ENCODE results near the gene PLPP7.
A peak's percentile ranks its signal among the peaks of the same experiment; 100 is the strongest.
"Not testable (repeated sequence)": the region's sequence is repeated elsewhere in the genome, so short reads cannot be mapped to it uniquely, and the experiment has no call there.

The PLPP7 gene

GRCh38 chr9:131331996-131332395, 42.5 kb downstream of the PLPP7 start:
- CTCF ChIA-PET, result interaction anchor here (7.7 kb wide), 1 partner anchor 153 kb away, joined by 161 read pairs; no protein-coding TSS in a partner anchor
- not testable (repeated sequence) for H3K36me3 Mint-ChIP-seq

GRCh38 chr9:131333771-131334628, 44.5 kb downstream of the PLPP7 start:
- no peak overlapping the region for H3K27ac Mint-ChIP-seq
- no peaks in the 10 kb centered on the region for H3K9me3 Mint-ChIP-seq
- no peak for DNase-seq
- peaks cover 47% of the 10 kb centered on the region for H3K27me3 Mint-ChIP-seq
- CTCF ChIA-PET, result interaction anchor here (0.9 to 7.7 kb wide), 3 partner anchors 155 to 276 kb away, joined by 3 to 161 read pairs (median 14); no protein-coding TSS in a partner anchor
- no peak overlapping the region for H3K4me3 Mint-ChIP-seq
- H3K36me3 Mint-ChIP-seq, result no peaks in the 10 kb centered on the region
- H3K4me1 Mint-ChIP-seq, result peaks cover 4% of the 10 kb centered on the region

More at GRCh38 chr9:131331996-131332395, 42.5 kb downstream of the PLPP7 start:
- not testable (repeated sequence) for H3K9me3 Mint-ChIP-seq, H3K4me3 Mint-ChIP-seq, H3K4me1 Mint-ChIP-seq, H3K27ac Mint-ChIP-seq
- peaks cover 53% of the 10 kb centered on the region for H3K27me3 Mint-ChIP-seq
- peak; percentile 12 for DNase-seq

GRCh38 chr9:131334629-131335367, 45.3 kb downstream of the PLPP7 start:
- Mint-ChIP-seq H3K4me3 (no peak overlapping the region), H3K27ac (no peak overlapping the region), H3K36me3 (no peaks in the 10 kb centered on the region), H3K27me3 (peaks cover 43% of the 10 kb centered on the region), H3K4me1 (peaks cover 4% of the 10 kb centered on the region), H3K9me3 (no peaks in the 10 kb centered on the region)
- DNase-seq, result no peak
- CTCF ChIA-PET, result interaction anchor here (0.6 to 7.7 kb wide), 10 partner anchors 8 to 277 kb away, joined by 3 to 161 read pairs (median 7); partner anchors contain the start of gene NUP214

GRCh38 chr9:131335368-131335755, 45.8 kb downstream of the PLPP7 start:
- H3K4me3 Mint-ChIP-seq, result no peak overlapping the region
- CTCF ChIA-PET, result interaction anchor here (0.6 to 7.7 kb wide), 9 partner anchors 9 to 278 kb away, joined by 3 to 161 read pairs (median 7); partner anchors contain the start of gene NUP214
- H3K27ac Mint-ChIP-seq, result no peak overlapping the region
- H3K27me3 Mint-ChIP-seq, result peaks cover 46% of the 10 kb centered on the region
- peaks cover 4% of the 10 kb centered on the region for H3K4me1 Mint-ChIP-seq
- no peak for DNase-seq
- H3K9me3 Mint-ChIP-seq, result no peaks in the 10 kb centered on the region
- no peaks in the 10 kb centered on the region for H3K36me3 Mint-ChIP-seq

GRCh38 chr9:131337131-131337848, 47.8 kb downstream of the PLPP7 start:
- no peak overlapping the region for H3K4me3 Mint-ChIP-seq
- no peaks in the 10 kb centered on the region for H3K9me3 Mint-ChIP-seq
- no peak for DNase-seq
- H3K36me3 Mint-ChIP-seq, result no peaks in the 10 kb centered on the region
- H3K4me1 Mint-ChIP-seq, result peaks cover 4% of the 10 kb centered on the region
- H3K27me3 Mint-ChIP-seq, result peaks cover 57% of the 10 kb centered on the region
- CTCF ChIA-PET, result interaction anchor here (0.9 to 7.7 kb wide), 16 partner anchors 13 to 284 kb away, joined by 3 to 161 read pairs (median 5); partner anchors contain the start of genes NUP214 and PLPP7
- no peak overlapping the region for H3K27ac Mint-ChIP-seq

GRCh38 chr9:131339212-131339611, 49.7 kb downstream of the PLPP7 start:
- peaks cover 61% of the 10 kb centered on the region for H3K27me3 Mint-ChIP-seq
- DNase-seq, H3K36me3 Mint-ChIP-seq, H3K27ac Mint-ChIP-seq, H3K4me3 Mint-ChIP-seq, H3K4me1 Mint-ChIP-seq, H3K9me3 Mint-ChIP-seq: not testable (repeated sequence)
- CTCF ChIA-PET, result interaction anchor here (7.7 kb wide), 1 partner anchor 161 kb away, joined by 161 read pairs; no protein-coding TSS in a partner anchor

GRCh38 chr9:131344931-131345535, 55.5 kb downstream of the PLPP7 start:
- H3K27me3 Mint-ChIP-seq, result peaks cover 56% of the 10 kb centered on the region
- H3K4me1 Mint-ChIP-seq, H3K27ac Mint-ChIP-seq, H3K36me3 Mint-ChIP-seq, CTCF ChIA-PET, H3K9me3 Mint-ChIP-seq, DNase-seq, H3K4me3 Mint-ChIP-seq: not testable (repeated sequence)

- Mint-ChIP-seq H3K27ac (no peak overlapping the region), H3K27me3 (peaks cover 44% of the 10 kb centered on the region), H3K4me3 (no peak overlapping the region), H3K36me3 (no peaks in the 10 kb centered on the region), H3K4me1 (peaks cover 14% of the 10 kb centered on the region), H3K9me3 (peaks cover 3% of the 10 kb centered on the region)
- CTCF ChIA-PET, result interaction anchor here (0.9 to 1.2 kb wide), 2 partner anchors 131 to 401 kb away, joined by 3 to 4 read pairs; no protein-coding TSS in a partner anchor
- DNase-seq, result no peak
Observed at GRCh38 chr9:131346559-131346958, 57.0 kb downstream of the PLPP7 start.

- CTCF ChIA-PET, result interaction anchor here (0.8 to 1.2 kb wide), 4 partner anchors 60 to 400 kb away, joined by 3 to 7 read pairs (median 4); no protein-coding TSS in a partner anchor
- no peak overlapping the region for H3K4me3 Mint-ChIP-seq
- H3K9me3 Mint-ChIP-seq, result peaks cover 3% of the 10 kb centered on the region
- DNase-seq, result no peak
- peaks cover 14% of the 10 kb centered on the region for H3K4me1 Mint-ChIP-seq
- H3K36me3 Mint-ChIP-seq, result no peaks in the 10 kb centered on the region
- H3K27me3 Mint-ChIP-seq, result peaks cover 36% of the 10 kb centered on the region
- no peak overlapping the region for H3K27ac Mint-ChIP-seq
Observed at GRCh38 chr9:131347376-131348020, 58.0 kb downstream of the PLPP7 start.

- CTCF ChIA-PET, result interaction anchor here (0.5 to 3.1 kb wide), 30 partner anchors 8 to 407 kb away, joined by 3 to 24 read pairs (median 4); partner anchors contain the start of gene PRRT1B
- Mint-ChIP-seq H3K27ac (no peak overlapping the region), H3K27me3 (peaks cover 30% of the 10 kb centered on the region), H3K4me1 (peaks cover 14% of the 10 kb centered on the region), H3K36me3 (no peaks in the 10 kb centered on the region), H3K4me3 (no peak overlapping the region), H3K9me3 (peaks cover 3% of the 10 kb centered on the region)
- no peak for DNase-seq
Observed at GRCh38 chr9:131348631-131349521, 59.4 kb downstream of the PLPP7 start.

- Mint-ChIP-seq H3K9me3 (peaks cover 3% of the 10 kb centered on the region), H3K36me3 (no peaks in the 10 kb centered on the region), H3K4me1 (peaks cover 14% of the 10 kb centered on the region), H3K4me3 (no peak overlapping the region), H3K27ac (no peak overlapping the region), H3K27me3 (peaks cover 24% of the 10 kb centered on the region)
- CTCF ChIA-PET, result interaction anchor here (0.5 to 3.1 kb wide), 34 partner anchors 9 to 406 kb away, joined by 3 to 24 read pairs (median 5); partner anchors contain the start of genes PRRT1B and RAPGEF1
- no peak for DNase-seq
Observed at GRCh38 chr9:131349522-131349880, 60.0 kb downstream of the PLPP7 start.

- Mint-ChIP-seq H3K27me3 (peaks cover 19% of the 10 kb centered on the region), H3K27ac (peak overlapping the region; percentile 62), H3K4me3 (no peak overlapping the region), H3K36me3 (no peaks in the 10 kb centered on the region), H3K9me3 (peaks cover 3% of the 10 kb centered on the region), H3K4me1 (peaks cover 12% of the 10 kb centered on the region)
- peak; percentile 93 for DNase-seq
- CTCF ChIA-PET, result interaction anchor here (0.5 to 3.1 kb wide), 37 partner anchors 8 to 405 kb away, joined by 3 to 24 read pairs (median 4); partner anchors contain the start of genes PRRT1B and RAPGEF1
Observed at GRCh38 chr9:131349881-131350563, 60.5 kb downstream of the PLPP7 start.

Data from activated naive CD4-positive, alpha-beta T cell treated with anti-CD3 and anti-CD28 coated beads, Interleukin-2, amount 10 ng/mL, durations not matched to agents 7 days and 5 days (primary cell).